WTC11 (cell line): Measurements from ENCODE around the gene BMP6.

Source experiments
- CREB1 ChIP-seq: sonication (generic); formaldehyde crosslinking; IDR thresholded peaks from 2 replicates; pipeline ENCODE4 v1.8.0; 2023; ENCODE audit warnings: mild to moderate bottlenecking, missing genetic modification reagents
- CTCF ChIP-seq: fragments of 200-600 bp; IDR thresholded peaks from 2 replicates; pipeline ENCODE4 v1.8.0; 2022; ENCODE audit warnings: antibody characterized with exemption
- FOXJ3 ChIP-seq: sonication (generic); formaldehyde crosslinking; IDR thresholded peaks from 2 replicates; pipeline ENCODE4 v1.9.0; 2021; ENCODE audit warnings: missing genetic modification reagents, mild to moderate bottlenecking, borderline replicate concordance
- FOXP4 ChIP-seq: sonication (generic); formaldehyde crosslinking; IDR thresholded peaks from 2 replicates; pipeline ENCODE4 v1.8.0; 2022; ENCODE audit warnings: mild to moderate bottlenecking, missing genetic modification reagents
- NR1H2 ChIP-seq: sonication (generic); formaldehyde crosslinking; IDR thresholded peaks from 2 replicates; pipeline ENCODE4 v1.9.0; 2021; ENCODE audit warnings: mild to moderate bottlenecking, moderate library complexity, missing genetic modification reagents
- NR2C2 ChIP-seq: sonication (generic); formaldehyde crosslinking; IDR thresholded peaks from 2 replicates; pipeline ENCODE4 v1.8.0; 2022; ENCODE audit warnings: mild to moderate bottlenecking, missing genetic modification reagents
- STAT6 ChIP-seq: sonication (generic); formaldehyde crosslinking; conservative IDR thresholded peaks from 2 replicates; pipeline ENCODE4 v1.8.1; 2023; ENCODE audit warnings: mild to moderate bottlenecking, low read depth, missing genetic modification reagents, moderate library complexity
- USF1 ChIP-seq: sonication (generic); formaldehyde crosslinking; IDR thresholded peaks from 2 replicates; pipeline ENCODE4 v1.8.0; 2022; ENCODE audit warnings: mild to moderate bottlenecking, missing genetic modification reagents
- ZNF281 ChIP-seq: sonication (generic); formaldehyde crosslinking; IDR thresholded peaks from 2 replicates; pipeline ENCODE4 v1.8.0; 2023; ENCODE audit warnings: mild to moderate bottlenecking, missing genetic modification reagents
- ZNF512 ChIP-seq: sonication (generic); formaldehyde crosslinking; IDR thresholded peaks from 2 replicates; pipeline ENCODE4 v1.8.1; 2022; ENCODE audit warnings: missing genetic modification reagents, borderline replicate concordance

- TF ChIP-seq NR1H2 (no peak), ZNF512 (CRISPR knock-in tag) (no peak), CTCF (no peak), STAT6 (CRISPR knock-in tag) (no peak), NR2C2 (CRISPR knock-in tag) (no peak), ZNF281 (CRISPR knock-in tag) (no peak), CREB1 (CRISPR knock-in tag) (no peak), USF1 (no peak), FOXJ3 (CRISPR knock-in tag) (no peak), FOXP4 (CRISPR knock-in tag) (no peak)
Measured at GRCh38 chr6:7821426-7821825, 95.5 kb downstream of the BMP6 start.
